ENCODE data around the gene FHOD3. TPM values are rescaled to one million over a fixed set of nuclear protein-coding genes. Genes with fewer than 3 reads are reported as not detected.

FHOD3 gene
- polyA plus RNA-seq, 4 donors: 0.22 to 8.1 (median 1.9) TPM

- H3K9me3 ChIP-seq (ENCODE audit: control insufficient read depth in 2 of 2, insufficient read depth in 1 of 2, low read depth in 1 of 2, low read length in 1 of 2): no peaks in the 10 kb centered on the region
- no peak for FAIRE-seq
- WGBS, 3 donors: 95 to 99% (median 97%) methylated on average over 3 of the region's 3 CpGs
These were observed 529.0 kb downstream of the FHOD3 start for GRCh38 chr18:36826556-36826955.

GRCh38 chr18:36828157-36828629 is 530.7 kb downstream of the FHOD3 start:
- DNase-seq (peak in 1 of 2 donors; percentile 43), FAIRE-seq (no peak)
- H3K4me3 ChIP-seq (ENCODE audit: low read depth in 1 of 3, low read length in 3 of 3): peak overlapping the region; percentile 62 to 91 (median 73)
- H3K36me3 ChIP-seq (ENCODE audit: control insufficient read depth in 3 of 3, insufficient read depth in 2 of 3, low read depth in 1 of 3, low read length in 3 of 3): peaks cover 0 to under 1% (median 0%) of the 10 kb centered on the region in 3 donors
- peaks cover 0 to 4% (median 3%) of the 10 kb centered on the region in 3 donors for H3K4me1 ChIP-seq (ENCODE audit: control insufficient read depth in 3 of 3, insufficient read depth in 2 of 3, low read depth in 1 of 3, low read length in 2 of 3)
- 0 to 1% (median 1%) methylated on average over 18 of the region's 18 CpGs for WGBS, 3 donors
- H3K27me3 ChIP-seq (ENCODE audit: control insufficient read depth in 3 of 3, insufficient read depth in 3 of 3, low read length in 3 of 3): no peaks in the 10 kb centered on the region
- no peaks in the 10 kb centered on the region for H3K9me3 ChIP-seq (ENCODE audit: control insufficient read depth in 2 of 2, insufficient read depth in 1 of 2, low read depth in 1 of 2, low read length in 1 of 2)
- peak overlapping the region; percentile 27 to 88 (median 81) for H3K27ac ChIP-seq (ENCODE audit: low read depth in 1 of 3, low read length in 2 of 3)

More at GRCh38 chr18:36826556-36826955, 529.0 kb downstream of the FHOD3 start:
- DNase-seq: no peak
- Histone ChIP-seq H3K4me3 (ENCODE audit: low read depth in 1 of 3, low read length in 3 of 3) (no peak overlapping the region), H3K4me1 (ENCODE audit: control insufficient read depth in 3 of 3, insufficient read depth in 2 of 3, low read depth in 1 of 3, low read length in 2 of 3) (peaks cover 0 to 4% (median 3%) of the 10 kb centered on the region in 3 donors), H3K27me3 (ENCODE audit: control insufficient read depth in 3 of 3, insufficient read depth in 3 of 3, low read length in 3 of 3) (no peaks in the 10 kb centered on the region), H3K27ac (ENCODE audit: low read depth in 1 of 3, low read length in 2 of 3) (no peak overlapping the region), H3K36me3 (ENCODE audit: control insufficient read depth in 3 of 3, insufficient read depth in 2 of 3, low read depth in 1 of 3, low read length in 3 of 3) (peaks cover 0 to 3% (median 0%) of the 10 kb centered on the region in 3 donors)

- H3K27ac ChIP-seq (ENCODE audit: low read depth in 1 of 3, low read length in 2 of 3): peak within 1 kb of the TSS; percentile 58 to 91 (median 81)
- FAIRE-seq (no peak), DNase-seq (peak; percentile 88 to 96)
- no peaks in the 10 kb centered on the region for H3K9me3 ChIP-seq (ENCODE audit: control insufficient read depth in 2 of 2, insufficient read depth in 1 of 2, low read depth in 1 of 2, low read length in 1 of 2)
- peak within 1 kb of the TSS; percentile 62 to 91 (median 73) for H3K4me3 ChIP-seq (ENCODE audit: low read depth in 1 of 3, low read length in 3 of 3)
- H3K36me3 ChIP-seq (ENCODE audit: control insufficient read depth in 3 of 3, insufficient read depth in 2 of 3, low read depth in 1 of 3, low read length in 3 of 3): no peaks in the 10 kb centered on the region
- H3K4me1 ChIP-seq (ENCODE audit: control insufficient read depth in 3 of 3, insufficient read depth in 2 of 3, low read depth in 1 of 3, low read length in 2 of 3): peaks cover 0 to 4% (median 3%) of the 10 kb centered on the region in 3 donors
- 0 to 1% (median 0%) methylated on average over 74 to 83 of the region's 83 CpGs for WGBS, 3 donors
- no peaks in the 10 kb centered on the region for H3K27me3 ChIP-seq (ENCODE audit: control insufficient read depth in 3 of 3, insufficient read depth in 3 of 3, low read length in 3 of 3)
These were observed 531.3 kb downstream of the FHOD3 start, which contains the start of the genes KIAA1328 and TPGS2 for GRCh38 chr18:36828630-36829361. Gene KIAA1328 (plus strand): TSS chr18:36829127. CDS start chr18:36829139, 12 bp downstream. Gene TPGS2 (minus strand): TSS chr18:36829002. CDS start chr18:36828767, 235 bp downstream.

Other genes starting within 250 kb of the FHOD3 start
- 10 to 100 TPM; 11.1 to 49.8 (median 19.4) TPM for gene RPRD1A, start 230.2 kb upstream of the FHOD3 start, polyA plus RNA-seq
- 10 to 100 TPM in 1 of 4 donors, 1 to 10 TPM in 2, under 1 TPM in 1; 0.89 to 12.0 (median 5.6) TPM for gene SLC39A6, start 168.4 kb upstream of the FHOD3 start, polyA plus RNA-seq
- 10 to 100 TPM; 30.2 to 93.4 (median 31.7) TPM for gene ELP2, start 167.8 kb upstream of the FHOD3 start, polyA plus RNA-seq
- 10 to 100 TPM in 3 of 4 donors, 1 to 10 TPM in 1; 3.2 to 19.7 (median 16.7) TPM for gene MOCOS, start 110.2 kb upstream of the FHOD3 start, polyA plus RNA-seq

Data from small intestine (tissue), 7 donors.